GM21367 (cell line): ENCODE data around the gene TCF21.
"Not testable (repeated sequence)": the region's sequence is repeated elsewhere in the genome, so short reads cannot be mapped to it uniquely, and the experiment has no call there.

Experiments used
- ATAC-seq: cut with Tn5 transposase; IDR thresholded peaks from one replicate; pipeline ENCODE4 v1.9.1; 2021; ENCODE audit not compliant: unreplicated experiment

TCF21 gene

DNA sequence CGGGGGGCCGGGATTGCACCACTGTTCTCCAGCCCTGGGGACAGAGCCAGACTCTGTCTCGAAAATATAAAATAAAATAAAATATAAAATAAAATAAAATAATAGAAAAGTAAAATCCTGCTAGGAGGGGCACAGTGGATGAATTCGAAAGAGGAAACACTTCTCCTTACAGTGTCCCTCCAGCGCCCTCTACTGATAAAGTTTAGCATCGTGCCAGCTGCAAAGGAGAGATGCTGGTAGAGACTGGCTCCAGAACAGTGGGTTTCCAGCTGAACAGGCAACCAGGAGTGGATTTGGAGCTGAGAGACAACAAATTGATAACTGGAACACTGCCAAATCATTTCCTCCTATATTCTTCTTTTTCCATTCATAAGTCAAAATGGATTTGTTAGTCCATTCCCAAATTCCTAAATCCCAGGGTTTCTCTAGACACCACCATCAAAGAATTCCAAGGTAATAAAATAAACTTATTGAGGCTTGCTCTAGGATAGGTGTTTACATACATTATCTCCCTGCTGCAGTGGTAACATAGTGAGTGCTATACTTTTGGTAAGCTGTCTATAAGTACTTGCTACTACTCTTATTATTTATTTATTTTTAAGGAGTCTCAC, 32.4 kb downstream of the TCF21 start:
- ATAC-seq: peak; percentile 69

DNA sequence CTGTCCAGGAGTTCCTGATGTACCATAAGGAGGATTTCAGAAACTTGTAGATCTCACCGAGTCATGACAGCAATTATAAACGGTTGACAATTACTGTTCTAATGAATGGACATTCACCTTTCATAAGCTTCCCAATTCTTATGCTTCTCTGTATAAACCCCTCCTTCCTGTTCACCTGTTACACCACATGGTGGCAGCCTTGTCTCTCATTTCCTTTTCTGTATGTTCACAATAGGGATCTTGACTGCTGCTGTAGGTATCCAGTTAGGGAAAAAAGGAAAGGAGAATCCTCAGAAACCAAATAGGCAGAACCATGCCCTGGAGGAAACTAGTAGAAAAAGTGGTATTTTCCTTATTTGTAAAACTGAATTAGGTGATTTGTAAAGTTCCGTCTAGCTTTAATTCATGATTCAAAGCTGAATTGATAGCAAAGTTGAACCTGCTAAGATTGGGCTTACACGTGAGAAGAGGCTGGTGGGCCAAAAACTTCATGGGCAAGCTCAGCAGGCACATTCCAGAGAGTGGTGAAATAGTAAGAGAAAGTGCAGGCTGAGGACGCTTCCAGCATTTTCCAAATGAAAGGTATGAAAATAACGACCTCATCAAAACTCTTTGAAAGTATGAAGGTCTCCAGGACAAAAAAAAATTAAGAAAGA, 35.2 kb downstream of the TCF21 start:
- ATAC-seq: peak; percentile 79

DNA sequence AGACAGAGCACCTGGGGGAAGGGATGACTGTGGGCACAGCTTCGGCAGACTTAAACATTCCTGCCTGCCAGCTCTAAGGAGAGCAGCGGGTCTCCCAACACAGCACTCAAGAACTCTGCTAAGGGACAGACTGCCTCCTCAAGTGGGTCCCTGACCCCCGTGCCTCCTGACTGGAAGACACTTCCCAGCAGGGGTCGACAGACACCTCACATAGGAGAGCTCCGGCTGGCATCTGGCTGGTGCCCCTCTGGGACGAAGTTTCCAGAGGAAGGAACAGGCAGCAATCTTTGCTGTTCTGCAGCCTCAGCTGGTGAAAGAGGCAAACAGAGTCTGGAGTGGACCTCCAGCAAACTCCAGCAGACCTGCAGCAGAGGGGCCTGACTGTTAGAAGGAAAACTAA, 42.3 kb downstream of the TCF21 start:
- not testable (repeated sequence) for ATAC-seq

DNA sequence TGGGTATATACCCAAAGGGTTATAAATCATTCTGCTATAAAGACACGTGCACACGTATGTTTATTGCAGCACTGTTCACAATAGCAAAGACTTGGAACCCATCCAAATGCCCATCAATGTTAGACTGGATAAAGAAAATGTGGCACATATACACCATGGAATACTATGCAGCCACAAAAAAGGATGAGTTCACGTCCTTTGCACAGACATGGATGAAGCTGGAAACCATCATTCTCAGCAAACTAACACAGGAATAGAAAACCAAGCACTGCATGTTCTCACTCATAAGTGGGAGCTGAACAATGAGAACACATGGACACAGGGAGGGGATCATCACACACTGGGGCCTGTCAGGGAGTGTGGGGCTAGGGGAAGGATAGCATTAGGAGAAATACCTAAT, 47.4 kb downstream of the TCF21 start:
- not testable (repeated sequence) for ATAC-seq

DNA sequence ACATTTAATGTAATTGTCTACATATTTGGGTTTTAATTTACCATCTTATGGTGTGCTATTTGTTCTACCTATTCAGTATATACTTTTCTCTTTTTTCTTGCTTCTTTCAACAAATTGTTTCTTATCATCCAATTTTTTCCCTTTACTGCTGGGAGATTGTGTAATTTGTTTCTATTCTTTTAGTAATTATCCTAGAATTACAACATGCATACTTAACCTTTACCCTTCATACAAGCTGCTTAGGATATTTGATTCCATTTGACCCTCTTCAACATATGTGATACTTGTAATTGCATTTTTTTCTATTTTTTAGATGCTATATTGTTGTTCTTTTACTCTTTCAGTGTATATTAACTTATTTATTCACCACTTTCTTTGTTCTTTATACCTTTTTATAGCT, 49.0 kb downstream of the TCF21 start:
- ATAC-seq: no peak

DNA sequence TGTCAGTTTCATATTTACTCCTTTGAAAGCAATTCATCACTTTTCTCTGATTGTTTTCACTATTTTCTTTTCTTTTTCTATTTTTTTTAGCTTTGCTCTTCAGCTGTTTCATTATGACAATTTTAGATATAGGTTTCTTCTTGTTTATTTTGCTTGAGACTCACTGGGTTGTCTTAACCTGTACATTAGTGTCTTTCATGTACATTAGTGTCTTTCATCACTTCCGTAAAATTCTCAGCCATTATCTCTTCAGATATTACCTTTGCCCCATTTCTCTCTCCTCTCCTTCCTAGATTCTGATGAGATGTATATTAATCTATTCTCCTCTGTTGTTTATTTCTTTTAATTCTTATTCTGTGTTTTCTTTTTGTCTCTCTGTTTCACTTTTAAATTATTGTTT, 49.6 kb downstream of the TCF21 start:
- ATAC-seq: no peak

DNA sequence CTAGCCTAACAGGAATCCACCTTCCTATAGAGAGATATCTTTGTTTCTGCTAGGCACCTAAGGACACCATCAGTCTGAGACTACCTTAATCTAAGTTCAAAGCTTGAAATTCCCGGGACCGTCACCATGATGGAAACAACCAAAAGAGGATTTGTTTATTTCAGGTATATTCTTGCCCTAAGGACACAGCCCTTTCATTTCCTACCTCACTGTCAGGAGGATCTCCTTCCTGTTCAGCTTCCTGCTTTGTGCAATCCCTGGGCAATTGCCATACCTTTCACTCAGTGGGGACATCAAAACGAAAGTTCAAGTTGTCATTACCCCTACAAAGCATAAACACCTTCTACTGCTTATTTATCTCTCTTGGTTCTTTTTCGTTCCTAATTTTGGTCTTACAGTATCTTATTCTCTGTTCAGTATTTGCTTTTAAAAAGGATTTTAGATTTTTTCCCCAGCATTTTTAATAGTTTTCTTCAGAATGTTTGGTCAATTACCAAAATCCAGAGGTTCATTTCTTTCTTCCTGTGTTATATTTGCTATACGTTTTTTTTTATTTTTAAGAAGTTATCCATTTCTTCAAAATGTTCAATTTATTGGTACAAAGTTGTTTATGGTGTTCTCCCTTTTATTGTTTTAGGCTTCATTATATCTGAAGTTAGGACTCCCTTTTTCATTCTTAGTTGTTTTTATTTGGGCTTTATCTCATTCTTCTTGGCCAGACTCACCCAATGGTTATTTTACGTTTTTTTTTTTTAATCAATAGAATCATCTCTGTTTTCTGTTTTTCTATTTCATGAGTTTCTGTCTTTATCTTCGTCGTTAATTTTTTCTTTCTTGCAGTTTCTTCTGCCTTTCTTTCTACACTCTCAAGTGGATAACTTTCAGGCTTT, 51.1 kb downstream of the TCF21 start:
- no peak for ATAC-seq
